Activated CD4-positive, CD25-positive, alpha-beta regulatory T cell (primary cell): ENCODE measurements around the gene ERV3-1.
"Not testable (repeated sequence)": the region's sequence is repeated elsewhere in the genome, so short reads cannot be mapped to it uniquely, and the experiment has no call there.

ENCODE experiments used
- DNase-seq, 4 experiments: peaks; one replicate each; lab custom pipeline; 2025; lab: John Stamatoyannopoulos, UW

The ERV3-1 gene, protein sequence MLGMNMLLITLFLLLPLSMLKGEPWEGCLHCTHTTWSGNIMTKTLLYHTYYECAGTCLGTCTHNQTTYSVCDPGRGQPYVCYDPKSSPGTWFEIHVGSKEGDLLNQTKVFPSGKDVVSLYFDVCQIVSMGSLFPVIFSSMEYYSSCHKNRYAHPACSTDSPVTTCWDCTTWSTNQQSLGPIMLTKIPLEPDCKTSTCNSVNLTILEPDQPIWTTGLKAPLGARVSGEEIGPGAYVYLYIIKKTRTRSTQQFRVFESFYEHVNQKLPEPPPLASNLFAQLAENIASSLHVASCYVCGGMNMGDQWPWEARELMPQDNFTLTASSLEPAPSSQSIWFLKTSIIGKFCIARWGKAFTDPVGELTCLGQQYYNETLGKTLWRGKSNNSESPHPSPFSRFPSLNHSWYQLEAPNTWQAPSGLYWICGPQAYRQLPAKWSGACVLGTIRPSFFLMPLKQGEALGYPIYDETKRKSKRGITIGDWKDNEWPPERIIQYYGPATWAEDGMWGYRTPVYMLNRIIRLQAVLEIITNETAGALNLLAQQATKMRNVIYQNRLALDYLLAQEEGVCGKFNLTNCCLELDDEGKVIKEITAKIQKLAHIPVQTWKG

GRCh38 chr7:65006094-65006992 is at the start of gene ERV3-1:
Gene ERV3-1, minus strand, starts transcription at chr7:65006687. Its CDS starts 13,661 bp downstream, at chr7:64993026.
- peak; percentile 74 to 87 (median 78) for DNase-seq

DNA sequence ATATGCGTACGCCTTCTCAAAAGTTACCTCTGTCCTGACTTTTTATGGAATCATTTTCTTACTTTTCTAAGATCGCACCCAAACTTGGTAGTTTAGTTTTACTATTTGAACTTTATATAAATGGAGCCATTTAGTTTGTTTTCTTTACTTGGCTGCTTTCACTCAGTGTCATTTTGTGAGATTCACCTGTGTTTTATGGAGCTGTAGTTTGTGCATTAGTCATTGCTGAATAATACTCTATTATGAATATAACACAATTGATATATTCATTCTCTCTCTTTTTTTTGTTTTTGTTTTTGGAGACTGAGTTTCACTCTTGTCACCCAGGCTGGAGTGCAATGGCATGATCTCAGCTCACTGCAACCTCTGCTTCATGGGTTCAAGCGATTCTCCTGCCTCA is 49.3 kb upstream of the ERV3-1 start:
- DNase-seq: not testable (repeated sequence)

DNA sequence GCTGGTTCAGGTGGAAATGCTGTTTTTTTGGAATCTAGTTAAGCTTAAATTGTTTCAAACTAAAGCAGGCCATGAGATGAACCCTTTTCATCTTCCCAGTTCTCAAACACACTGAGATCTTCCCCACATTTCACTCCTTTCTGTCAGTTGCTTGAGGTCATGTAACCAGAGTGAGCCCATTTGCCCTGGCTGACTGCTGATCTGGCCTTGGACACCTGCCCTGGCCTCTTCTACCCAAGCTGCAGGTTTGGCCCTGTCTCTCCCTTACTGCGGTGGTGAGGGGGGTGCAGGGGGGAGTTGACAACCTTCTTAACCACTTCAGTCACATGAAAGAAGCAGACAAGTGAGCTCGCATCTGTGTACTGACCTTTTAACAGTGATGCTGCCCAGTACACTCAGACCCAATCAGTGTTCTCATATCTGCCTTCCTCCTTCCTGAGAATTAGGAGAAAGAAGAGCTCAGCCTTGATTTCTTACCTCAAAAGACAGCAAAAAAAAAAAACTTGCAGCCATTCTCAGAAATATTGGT is 48.0 kb upstream of the ERV3-1 start:
- not testable (repeated sequence) for DNase-seq

GRCh38 chr7:65051654-65052053 is 45.2 kb upstream of the ERV3-1 start:
- not testable (repeated sequence) for DNase-seq

GRCh38 chr7:65051139-65051538 is 44.7 kb upstream of the ERV3-1 start:
- DNase-seq: not testable (repeated sequence)

- not testable (repeated sequence) for DNase-seq
Measured at GRCh38 chr7:65046329-65046728, 39.8 kb upstream of the ERV3-1 start.

DNA sequence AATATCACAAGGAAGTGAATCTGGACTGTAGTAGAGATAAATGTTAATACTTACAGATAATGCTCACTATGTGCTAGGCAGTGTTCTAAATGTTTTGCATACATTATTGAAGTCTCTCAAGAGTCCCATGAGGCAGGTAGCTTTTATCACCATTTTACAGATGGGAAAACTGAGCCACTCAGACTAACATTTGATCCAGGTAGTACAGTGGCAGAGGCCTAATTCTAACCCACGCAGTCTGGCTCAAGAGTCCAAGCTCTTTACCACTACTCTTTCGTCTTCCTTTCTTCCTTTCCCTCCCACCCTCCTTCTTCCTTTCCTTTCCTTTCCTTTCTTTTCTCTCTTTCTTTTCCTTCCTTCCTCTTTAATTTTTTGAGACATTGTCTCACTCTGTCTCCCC is 39.1 kb upstream of the ERV3-1 start:
- DNase-seq: not testable (repeated sequence)

GRCh38 chr7:65038767-65039166 is 32.3 kb upstream of the ERV3-1 start:
- peak in 1 of 4 experiments; percentile 1 for DNase-seq

- peak; percentile 84 to 94 (median 90) for DNase-seq
Measured at GRCh38 chr7:65037740-65038688, 31.5 kb upstream of the ERV3-1 start.

DNA sequence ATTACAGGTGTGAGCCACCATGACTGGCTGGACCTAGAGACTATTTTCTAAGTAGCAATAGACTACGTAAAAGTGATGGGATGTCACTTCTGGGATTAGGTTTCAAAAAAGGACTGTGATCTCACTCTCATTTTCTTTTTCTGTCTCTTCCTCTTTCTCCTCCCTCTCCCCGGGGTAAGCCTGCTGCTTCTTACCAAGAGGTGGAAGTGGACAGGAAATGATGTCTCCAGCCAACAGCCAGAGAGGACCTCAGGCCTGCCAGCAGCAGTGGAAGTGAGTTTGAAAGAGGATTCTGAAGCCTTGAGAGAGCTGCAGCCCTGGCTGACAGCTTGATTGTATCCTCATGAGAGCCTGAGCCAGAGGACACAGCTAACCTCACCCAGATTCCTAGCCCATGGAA is 30.0 kb upstream of the ERV3-1 start:
- DNase-seq: not testable (repeated sequence)

- DNase-seq: not testable (repeated sequence)
Measured at GRCh38 chr7:65035469-65035868, 29.0 kb upstream of the ERV3-1 start.

DNA sequence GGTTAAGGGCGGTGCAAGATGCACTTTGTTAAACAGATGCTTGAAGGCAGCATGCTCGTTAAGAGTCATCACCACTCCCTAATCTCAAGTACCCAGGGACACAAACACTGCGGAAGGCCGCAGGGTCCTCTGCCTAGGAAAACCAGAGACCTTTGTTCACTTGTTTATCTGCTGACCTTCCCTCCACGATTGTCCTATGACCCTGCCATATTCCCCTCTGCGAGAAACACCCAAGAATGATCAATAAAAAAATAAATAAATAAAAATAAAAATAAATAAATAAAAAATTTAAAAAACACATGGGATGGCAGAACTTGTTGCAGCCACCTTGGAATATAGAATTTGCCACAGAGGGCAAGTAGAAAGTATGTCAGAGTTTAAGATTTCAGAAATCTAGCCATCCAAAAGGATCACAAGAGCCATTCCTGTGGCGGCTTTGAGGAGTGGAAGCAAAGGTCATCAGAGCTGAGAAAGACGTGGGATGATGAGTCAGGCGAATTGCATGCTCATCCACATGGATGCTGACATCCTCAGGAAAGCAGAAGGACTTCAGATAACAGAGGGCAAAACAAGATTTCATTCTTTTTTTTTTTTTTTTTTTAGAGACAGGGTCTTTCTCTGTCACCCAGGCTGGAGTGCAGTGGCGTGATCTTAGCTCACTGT is 27.8 kb upstream of the ERV3-1 start:
- not testable (repeated sequence) for DNase-seq

DNA sequence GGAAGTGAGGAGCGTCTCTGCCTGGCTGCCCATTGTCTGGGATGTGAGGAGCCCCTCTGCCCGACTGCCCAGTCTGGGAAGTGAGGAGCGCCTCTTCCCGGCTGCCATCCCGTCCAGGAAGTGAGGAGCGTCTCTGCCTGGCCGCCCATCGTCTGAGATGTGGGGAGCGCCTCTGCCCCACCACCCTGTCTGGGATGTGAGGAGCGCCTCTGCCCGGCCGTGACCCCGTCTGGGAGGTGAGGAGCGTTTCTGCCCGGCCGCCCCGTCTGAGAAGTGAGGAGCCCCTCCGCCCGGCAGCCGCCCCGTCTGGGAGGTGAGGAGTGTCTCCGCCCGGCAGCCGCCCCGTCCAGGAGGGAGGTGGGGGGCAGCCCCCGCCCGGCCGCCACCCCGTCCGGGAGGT is 26.9 kb upstream of the ERV3-1 start:
- DNase-seq: not testable (repeated sequence)

- DNase-seq: not testable (repeated sequence)
Measured at GRCh38 chr7:65025023-65025422, 18.5 kb upstream of the ERV3-1 start.

DNA sequence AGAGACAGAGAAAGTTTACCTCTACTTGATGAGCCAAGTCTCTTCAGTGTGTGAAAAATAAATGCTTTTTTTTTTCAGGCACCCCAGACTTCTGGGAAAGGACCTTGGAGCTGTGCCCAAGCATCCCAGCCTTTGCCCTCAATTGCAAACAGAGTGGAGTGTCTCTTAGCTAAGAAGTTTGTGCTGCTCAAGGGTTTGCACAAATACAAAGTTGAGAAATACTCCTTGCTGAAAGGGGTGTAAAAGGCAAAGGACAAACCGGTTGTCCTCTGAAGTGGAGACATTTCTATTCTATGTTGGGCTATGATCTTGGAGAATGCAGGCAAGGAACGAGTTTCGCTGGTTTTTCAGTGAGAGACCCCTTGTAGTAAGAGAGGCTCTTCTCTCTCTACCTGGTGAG is 14.5 kb upstream of the ERV3-1 start:
- not testable (repeated sequence) for DNase-seq

GRCh38 chr7:65009881-65010280 is 3.4 kb upstream of the ERV3-1 start:
- not testable (repeated sequence) for DNase-seq

- not testable (repeated sequence) for DNase-seq
Measured at GRCh38 chr7:65009394-65009793, 2.9 kb upstream of the ERV3-1 start.

GRCh38 chr7:65007036-65007435 is 549 bp upstream of the ERV3-1 start:
- not testable (repeated sequence) for DNase-seq

GRCh38 chr7:65004575-65004974 is 1.9 kb downstream of the ERV3-1 start:
- no peak for DNase-seq

- DNase-seq: no peak
Measured at GRCh38 chr7:65002972-65003585, 3.4 kb downstream of the ERV3-1 start.
